ENCODE data around the gene GNPDA1.
"Not testable (repeated sequence)": the region's sequence is repeated elsewhere in the genome, so short reads cannot be mapped to it uniquely, and the experiment has no call there.

GNPDA1 gene

GRCh38 chr5:142012792-142013388 lies at the start of gene GNPDA1:
Gene GNPDA1, minus strand, starts transcription at chr5:142013027. Its CDS starts 992 bp downstream, at chr5:142012035.
- peak; percentile 66 for DNase-seq

- DNase-seq, result no peak
These were observed 46.6 kb upstream of the GNPDA1 start for GRCh38 chr5:142059304-142059940.

- no peak for DNase-seq
These were observed 44.9 kb upstream of the GNPDA1 start for GRCh38 chr5:142057697-142058056.

- no peak for DNase-seq
These were observed 44.2 kb upstream of the GNPDA1 start for GRCh38 chr5:142056816-142057696.

- no peak for DNase-seq
These were observed 42.5 kb upstream of the GNPDA1 start for GRCh38 chr5:142055301-142055700.

- DNase-seq, result no peak
These were observed 40.8 kb upstream of the GNPDA1 start for GRCh38 chr5:142053426-142054151.

GRCh38 chr5:142052026-142052425 lies 39.2 kb upstream of the GNPDA1 start:
- not testable (repeated sequence) for DNase-seq

- no peak for DNase-seq
These were observed 35.4 kb upstream of the GNPDA1 start for GRCh38 chr5:142048272-142048671.

- no peak for DNase-seq
These were observed 33.4 kb upstream of the GNPDA1 start for GRCh38 chr5:142046191-142046590.

- not testable (repeated sequence) for DNase-seq
These were observed 28.1 kb upstream of the GNPDA1 start for GRCh38 chr5:142040881-142041280.

- no peak for DNase-seq
These were observed 27.5 kb upstream of the GNPDA1 start for GRCh38 chr5:142040285-142040684.

- no peak for DNase-seq
These were observed 25.9 kb upstream of the GNPDA1 start for GRCh38 chr5:142038735-142039134.

GRCh38 chr5:142037599-142037998 lies 24.8 kb upstream of the GNPDA1 start:
- not testable (repeated sequence) for DNase-seq

- no peak for DNase-seq
These were observed 24.1 kb upstream of the GNPDA1 start for GRCh38 chr5:142036918-142037317.

- no peak for DNase-seq
These were observed 22.2 kb upstream of the GNPDA1 start for GRCh38 chr5:142034994-142035393.

- DNase-seq, result not testable (repeated sequence)
These were observed 21.1 kb upstream of the GNPDA1 start for GRCh38 chr5:142033632-142034567.

- DNase-seq, result no peak
These were observed 20.2 kb upstream of the GNPDA1 start for GRCh38 chr5:142032747-142033631.

- DNase-seq, result no peak
These were observed 19.3 kb upstream of the GNPDA1 start for GRCh38 chr5:142032150-142032549.

GRCh38 chr5:142025637-142026036 lies 12.8 kb upstream of the GNPDA1 start:
- no peak for DNase-seq

- DNase-seq, result peak; percentile 79
These were observed 12.0 kb upstream of the GNPDA1 start for GRCh38 chr5:142024771-142025304.

GRCh38 chr5:142023836-142024235 lies 11.0 kb upstream of the GNPDA1 start:
- no peak for DNase-seq
